IMR-90 (cell line): Measurements from ENCODE around the gene LGALS1. TPM values are rescaled to one million over a fixed set of nuclear protein-coding genes. Genes with fewer than 3 reads are reported as not detected.

ENCODE experiments used
- ATAC-seq: fragments of 200-7000 bp; cut with Tn5 transposase; 2 replicates; pipeline ENCODE4 v1.9.1; 2020; ENCODE audit warnings: low read depth, mild to moderate bottlenecking, moderate library complexity
- BruUV-seq: library from RNA; stranded (reverse); fragments of 400-500 nt; replicated peaks from 2 replicates; lab custom pipeline; 2021; lab: Mats Ljungman, UMichigan
- CTCF ChIA-PET: fragments of 300-600 bp; formaldehyde crosslinking; extraction: SDS; loops from one replicate; lab custom pipeline; 2021; ENCODE audit warnings: antibody characterized with exemption; lab: Yijun Ruan, JAX
- POLR2A ChIA-PET: fragments of 300-600 bp; sonication (Branson Sonifier 250); formaldehyde crosslinking; loops from one replicate; lab custom pipeline; 2022; ENCODE audit warnings: antibody characterized with exemption; ENCODE audit not compliant: unreplicated experiment; lab: Charles Lee
- DNase-seq: peaks from one replicate; pipeline ENCODE4 v3.0.0; 2013
- H2AFZ ChIP-seq: replicated peaks from 2 replicates; pipeline ENCODE3; 2013; ENCODE audit warnings: low read length, mild to moderate bottlenecking; ENCODE audit not compliant: poor library complexity
- H2AK5ac ChIP-seq: 2 replicates; pipeline ENCODE4 v1.6.1; 2013; ENCODE audit warnings: low read depth, low read length, inconsistent platforms
- H2AK9ac ChIP-seq: replicated peaks from 2 replicates; pipeline ENCODE3; 2013; ENCODE audit warnings: mild to moderate bottlenecking, low read depth, low read length, moderate library complexity; ENCODE audit not compliant: poor library complexity
- H2BK120ac ChIP-seq: 2 replicates; pipeline ENCODE4 v1.6.1; 2013; ENCODE audit warnings: low read depth, low read length, inconsistent platforms
- H2BK15ac ChIP-seq: 3 replicates; pipeline ENCODE4 v1.6.1; 2013; ENCODE audit warnings: low read depth, low read length, inconsistent platforms
- H2BK20ac ChIP-seq: 2 replicates; pipeline ENCODE4 v1.6.1; 2013; ENCODE audit warnings: low read depth, mild to moderate bottlenecking, inconsistent platforms, low read length, moderate library complexity
- H2BK5ac ChIP-seq: 2 replicates; pipeline ENCODE4 v1.6.1; 2013; ENCODE audit warnings: mild to moderate bottlenecking, low read depth, low read length, inconsistent platforms; ENCODE audit not compliant: poor library complexity, severe bottlenecking
- H3K14ac ChIP-seq: replicated peaks from 2 replicates; pipeline ENCODE4 v1.6.1; 2013; ENCODE audit warnings: low read depth, low read length, inconsistent platforms
- H3K18ac ChIP-seq: 2 replicates; pipeline ENCODE4 v1.6.1; 2013; ENCODE audit warnings: low read depth, low read length, control low read depth
- H3K23ac ChIP-seq: 2 replicates; pipeline ENCODE4 v1.6.1; 2013; ENCODE audit warnings: low read depth, low read length, inconsistent platforms
- H3K27ac ChIP-seq: 2 replicates; pipeline ENCODE4 v1.5.1; 2013; ENCODE audit warnings: mild to moderate bottlenecking, control low read depth, low read length; ENCODE audit not compliant: insufficient read depth
- H3K27me3 ChIP-seq: 2 replicates; pipeline ENCODE4 v1.6.1; 2013; ENCODE audit warnings: low read length; ENCODE audit not compliant: control insufficient read depth, insufficient read depth
- H3K36me3 ChIP-seq: 2 replicates; pipeline ENCODE4 v1.6.1; 2013; ENCODE audit warnings: low read length, mixed read lengths; ENCODE audit not compliant: control insufficient read depth, insufficient read depth
- H3K4ac ChIP-seq: 2 replicates; pipeline ENCODE4 v1.6.1; 2013; ENCODE audit warnings: low read depth, low read length, inconsistent platforms
- H3K4me1 ChIP-seq: 2 replicates; pipeline ENCODE4 v1.6.1; 2013; ENCODE audit warnings: low read length, mixed read lengths; ENCODE audit not compliant: control insufficient read depth, insufficient read depth
- H3K4me2 ChIP-seq: 2 replicates; pipeline ENCODE4 v1.6.1; 2013; ENCODE audit warnings: low read depth, mild to moderate bottlenecking, control low read depth, low read length, moderate library complexity
- H3K4me3 ChIP-seq: 2 replicates; pipeline ENCODE4 v1.5.1; 2013; ENCODE audit warnings: low read depth, mild to moderate bottlenecking, control low read depth, low read length, moderate library complexity; ENCODE audit not compliant: insufficient read depth
- H3K56ac ChIP-seq: 2 replicates; pipeline ENCODE4 v1.6.1; 2013; ENCODE audit warnings: low read length, inconsistent platforms; ENCODE audit not compliant: insufficient read depth; ENCODE audit errors: extremely low read depth
- H3K79me1 ChIP-seq, 2 experiments: 2 replicates each; pipeline ENCODE4 v1.6.1; 2013; ENCODE audit warnings: low read length in 2 of 2, inconsistent platforms in 1 of 2, low read depth in 1 of 2
- H3K9ac ChIP-seq: 2 replicates; pipeline ENCODE4 v1.6.1; 2013; ENCODE audit warnings: low read depth, low read length, control low read depth
- H3K9me1 ChIP-seq: 2 replicates; pipeline ENCODE4 v1.6.1; 2013; ENCODE audit warnings: low read length, inconsistent platforms; ENCODE audit not compliant: insufficient read depth
- H3K9me3 ChIP-seq: 2 replicates; pipeline ENCODE4 v1.6.1; 2013; ENCODE audit warnings: low read length; ENCODE audit not compliant: control insufficient read depth, insufficient read depth
- H4K20me1 ChIP-seq: 2 replicates; pipeline ENCODE4 v1.6.1; 2013; ENCODE audit warnings: low read length, inconsistent platforms; ENCODE audit not compliant: insufficient read depth
- H4K5ac ChIP-seq: 2 replicates; pipeline ENCODE4 v1.6.1; 2013; ENCODE audit warnings: mild to moderate bottlenecking, low read depth, low read length, control low read depth
- H4K8ac ChIP-seq, 2 experiments: 2 replicates each; pipeline ENCODE4 v1.6.1; 2013; ENCODE audit warnings: low read depth in 2 of 2, low read length in 2 of 2, control low read depth in 1 of 2, inconsistent platforms in 1 of 2
- H4K91ac ChIP-seq: 2 replicates; pipeline ENCODE4 v1.6.1; 2013; ENCODE audit warnings: low read depth, low read length, inconsistent platforms; ENCODE audit not compliant: insufficient read depth
- CEBPB ChIP-seq: IDR thresholded peaks from 2 replicates; pipeline ENCODE4 v1.6.1; 2012; ENCODE audit warnings: low read depth, low read length, improper control_type of control experiment
- CHD1 ChIP-seq: IDR thresholded peaks from 2 replicates; pipeline ENCODE4 v1.6.1; 2012; ENCODE audit warnings: low read depth, low read length, improper control_type of control experiment
- CTCF ChIP-seq: conservative IDR thresholded peaks from 2 replicates; pipeline ENCODE4 v1.5.1; 2012; ENCODE audit warnings: mild to moderate bottlenecking, low read depth, low read length, improper control_type of control experiment
- ELK1 ChIP-seq: fragments of 150-350 bp; IDR thresholded peaks from 2 replicates; pipeline ENCODE4 v1.6.1; 2016; ENCODE audit warnings: low read depth, mild to moderate bottlenecking, low read length, moderate library complexity, borderline replicate concordance
- FOS ChIP-seq: fragments of 150-350 bp; IDR thresholded peaks from 2 replicates; pipeline ENCODE4 v1.6.1; 2016; ENCODE audit warnings: low read depth, low read length
- MAFK ChIP-seq: IDR thresholded peaks from 2 replicates; pipeline ENCODE4 v1.6.1; 2012; ENCODE audit warnings: low read depth, low read length, improper control_type of control experiment
- MAZ ChIP-seq: IDR thresholded peaks from 2 replicates; pipeline ENCODE4 v1.6.1; 2012; ENCODE audit warnings: low read depth, mild to moderate bottlenecking, low read length, improper control_type of control experiment, moderate library complexity, borderline replicate concordance
- MXI1 ChIP-seq: IDR thresholded peaks from 2 replicates; pipeline ENCODE4 v1.6.1; 2012; ENCODE audit warnings: low read depth, mild to moderate bottlenecking, low read length, moderate library complexity, borderline replicate concordance
- NFE2L2 ChIP-seq: fragments of 150-350 bp; IDR thresholded peaks from 2 replicates; pipeline ENCODE4 v1.6.1; 2016; ENCODE audit warnings: low read depth, mild to moderate bottlenecking, low read length
- POLR2A ChIP-seq: IDR thresholded peaks from 2 replicates; pipeline ENCODE4 v1.6.1; 2012; ENCODE audit warnings: mild to moderate bottlenecking, low read depth, low read length
- RAD21 ChIP-seq: IDR thresholded peaks from 2 replicates; pipeline ENCODE4 v1.6.1; 2012; ENCODE audit warnings: low read length, improper control_type of control experiment
- RCOR1 ChIP-seq: IDR thresholded peaks from 2 replicates; pipeline ENCODE4 v1.6.1; 2012; ENCODE audit warnings: mild to moderate bottlenecking, low read length, improper control_type of control experiment; ENCODE audit not compliant: insufficient replicate concordance
- RFX5 ChIP-seq: IDR thresholded peaks from 2 replicates; pipeline ENCODE4 v1.8.0; 2012; ENCODE audit warnings: low read depth, mild to moderate bottlenecking, low read length, moderate library complexity
- WGBS, 2 experiments: methylation state at CpG; one replicate each; pipeline versions ENCODE4 v1.1.5 to v1.1.7; 2013; ENCODE audit warnings: missing lambda C conversion rate in 2 of 2; ENCODE audit not compliant: insufficient read length in 1 of 2; ENCODE audit errors: extremely low coverage in 2 of 2; 5-methylcytosine and 5-hydroxymethylcytosine counted together
- dilution Hi-C: fragments of 300-500 bp; cut with HindIII; formaldehyde crosslinking; loops from one replicate; pipeline ENCODE4 v1.14.3; 2018; ENCODE audit warnings: low sequenced_read_pairs; ENCODE audit not compliant: unreplicated experiment
- in situ Hi-C: fragments of 300-500 bp; cut with MboI; formaldehyde crosslinking; loops from 3 replicates; pipeline ENCODE4 v1.14.3; 2019; ENCODE audit warnings: low sequenced_read_pairs, inconsistent platforms, mixed read lengths
- intact Hi-C: fragments of 100-400 bp; cut with micrococcal nuclease; formaldehyde crosslinking; loops from 2 replicates; pipeline ENCODE4 v1.10.0; 2022
- polyA plus RNA-seq, 3 experiments: library from polyadenylated mRNA; depleted of rRNA; stranded (reverse); fragments of >200 nt; gene quantifications; 2 replicates each; pipeline ENCODE4 v1.2.3, GENCODE V29; 2012; ENCODE audit warnings: low replicate concordance in 1 of 3
- total RNA-seq: library from RNA; depleted of rRNA; stranded (reverse); fragments of >200 nt; gene quantifications from 2 replicates; pipeline ENCODE4 v1.2.3, GENCODE V29; 2012

The LGALS1 gene
- total and polyA plus RNA-seq, 2 of the 4 experiments (the other 2 are of a cell fraction): 11,896 to 15,383 TPM

- Histone ChIP-seq H2AK5ac (peak overlapping the region; percentile 96), H3K4me1 (peaks cover 37% of the 10 kb centered on the region), H3K56ac (peak overlapping the region; percentile 72), H3K4me3 (no peak overlapping the region), H3K4ac (peak overlapping the region; percentile 96), H3K14ac (peak overlapping the region; percentile 91), H3K4me2 (peak overlapping the region; percentile 37), H3K27ac (peak overlapping the region; percentile 97), H4K5ac (peak overlapping the region; percentile 91), H4K20me1 (no peaks in the 10 kb centered on the region), H2BK15ac (peak overlapping the region; percentile 86; the same call in 2 of the 3 replicates), H2BK20ac (peak overlapping the region; percentile 79), H3K9me3 (no peaks in the 10 kb centered on the region), H3K27me3 (no peaks in the 10 kb centered on the region), H3K9me1 (peaks cover 19% of the 10 kb centered on the region), H3K9ac (peak overlapping the region; percentile 62), H2BK120ac (peak overlapping the region; percentile 89), H2AK9ac (peak overlapping the region; percentile 97), H3K79me1 (peaks cover 0 to 50% of the 10 kb centered on the region in 2 experiments; a peak in 2 of 4 replicates), H3K23ac (peak overlapping the region; percentile 86), H4K8ac (peak overlapping the region; percentile 84 to 99), H3K36me3 (peaks cover 23% of the 10 kb centered on the region; the same call in 1 of the 2 replicates), H2BK5ac (peak overlapping the region; percentile 89), H2AFZ (peak overlapping the region; percentile 90), H3K18ac (peak overlapping the region; percentile 81), H4K91ac (peak overlapping the region; percentile 75)
- WGBS, 2 experiments: 0% methylated on average over 2 of the region's 24 CpGs; no CpG with 5 or more reads in 1 of the 2 experiments
- no TSS peak for BruUV-seq
- intact Hi-C loops: no loop called here
- DNase-seq (peak; percentile 92), ATAC-seq (peak; percentile 81)
- ChIA-PET CTCF (interaction anchor here (0.9 to 3.0 kb wide), 4 partner anchors 9 to 160 kb away, joined by 3 to 12 read pairs (median 6); no protein-coding TSS in a partner anchor), POLR2A (interaction anchor here (0.9 to 1.1 kb wide), 3 partner anchors 26 to 42 kb away, joined by 3 read pairs; partner anchors contain the start of genes GGA1 and LGALS1)
- in situ Hi-C loops: no loop called here
- dilution Hi-C loops: no loop called here
- TF ChIP-seq CHD1 (no peak), NFE2L2 (peak; percentile 71; the same call in 1 of the 2 replicates), RCOR1 (no peak), RFX5 (no peak), CEBPB (peak; percentile 70), ELK1 (no peak), RAD21 (no peak), MAFK (no peak), CTCF (peak; percentile 28), POLR2A (no peak; the same call in 1 of the 2 replicates), MAZ (peak; percentile 63), FOS (peak; percentile 59; the same call in 1 of the 2 replicates), MXI1 (no peak)
Measured at GRCh38 chr22:37633625-37634416, 41.6 kb upstream of the LGALS1 start.
